GM12875 (cell line): Measurements from ENCODE around the gene ATAD1.

Experiments used
- H3K4me3 ChIP-seq: one replicate; pipeline ENCODE4 v1.5.1; 2011; ENCODE audit warnings: low read depth, low read length, control low read depth
- TF ChIP-seq, protein P1 (sequence below): IDR thresholded peaks from 2 replicates; pipeline ENCODE4 v1.5.1; 2011; ENCODE audit warnings: low read depth, mild to moderate bottlenecking, control low read depth, inconsistent platforms, low read length, moderate library complexity, borderline replicate concordance; ENCODE audit not compliant: insufficient read depth

The ATAD1 gene

DNA sequence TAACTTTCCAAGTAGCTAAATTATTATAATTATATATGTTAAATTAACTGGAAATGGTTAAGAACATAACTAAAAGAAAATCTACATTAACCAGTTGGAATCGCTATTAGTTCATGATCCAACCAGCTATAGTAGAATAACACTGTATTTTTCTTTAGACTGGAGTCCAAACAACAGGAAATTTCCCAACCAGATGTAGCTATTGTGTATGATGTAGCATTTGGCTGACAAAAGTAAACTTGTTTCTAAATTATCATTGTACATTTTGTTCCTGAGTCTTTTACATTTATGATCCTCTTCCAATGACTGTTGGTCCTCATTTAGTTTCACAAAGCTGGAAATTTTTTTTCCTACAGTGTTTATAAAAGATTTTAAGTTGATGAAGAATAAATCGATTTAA lies 96.2 kb downstream of the ATAD1 start:
- TF ChIP-seq, protein P1, sequence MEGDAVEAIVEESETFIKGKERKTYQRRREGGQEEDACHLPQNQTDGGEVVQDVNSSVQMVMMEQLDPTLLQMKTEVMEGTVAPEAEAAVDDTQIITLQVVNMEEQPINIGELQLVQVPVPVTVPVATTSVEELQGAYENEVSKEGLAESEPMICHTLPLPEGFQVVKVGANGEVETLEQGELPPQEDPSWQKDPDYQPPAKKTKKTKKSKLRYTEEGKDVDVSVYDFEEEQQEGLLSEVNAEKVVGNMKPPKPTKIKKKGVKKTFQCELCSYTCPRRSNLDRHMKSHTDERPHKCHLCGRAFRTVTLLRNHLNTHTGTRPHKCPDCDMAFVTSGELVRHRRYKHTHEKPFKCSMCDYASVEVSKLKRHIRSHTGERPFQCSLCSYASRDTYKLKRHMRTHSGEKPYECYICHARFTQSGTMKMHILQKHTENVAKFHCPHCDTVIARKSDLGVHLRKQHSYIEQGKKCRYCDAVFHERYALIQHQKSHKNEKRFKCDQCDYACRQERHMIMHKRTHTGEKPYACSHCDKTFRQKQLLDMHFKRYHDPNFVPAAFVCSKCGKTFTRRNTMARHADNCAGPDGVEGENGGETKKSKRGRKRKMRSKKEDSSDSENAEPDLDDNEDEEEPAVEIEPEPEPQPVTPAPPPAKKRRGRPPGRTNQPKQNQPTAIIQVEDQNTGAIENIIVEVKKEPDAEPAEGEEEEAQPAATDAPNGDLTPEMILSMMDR: no peak
- no peak overlapping the region for H3K4me3 ChIP-seq

DNA sequence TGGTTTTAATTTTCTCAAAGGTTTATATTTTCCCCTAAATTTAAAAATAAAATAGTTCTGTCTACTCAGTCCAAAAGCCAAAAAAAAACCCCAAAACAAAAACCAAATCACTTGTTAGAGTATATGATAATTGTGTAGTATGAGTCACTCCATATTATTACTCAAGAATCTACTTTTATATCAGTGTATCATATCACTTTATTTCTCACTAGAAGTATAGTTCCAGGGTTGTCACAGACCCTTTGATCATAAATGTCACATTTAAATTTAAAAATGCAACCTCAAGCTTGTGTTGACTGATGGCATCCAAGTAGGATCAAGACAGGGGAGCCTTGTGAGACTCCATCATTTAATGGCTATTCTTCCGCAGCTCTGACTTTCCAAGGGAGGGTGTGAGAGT lies 97.4 kb downstream of the ATAD1 start:
- no peak overlapping the region for H3K4me3 ChIP-seq
- TF ChIP-seq, protein P1: no peak

- TF ChIP-seq, protein P1: no peak
- H3K4me3 ChIP-seq: no peak overlapping the region
These were observed 101.7 kb downstream of the ATAD1 start for GRCh38 chr10:87716348-87716670.

DNA sequence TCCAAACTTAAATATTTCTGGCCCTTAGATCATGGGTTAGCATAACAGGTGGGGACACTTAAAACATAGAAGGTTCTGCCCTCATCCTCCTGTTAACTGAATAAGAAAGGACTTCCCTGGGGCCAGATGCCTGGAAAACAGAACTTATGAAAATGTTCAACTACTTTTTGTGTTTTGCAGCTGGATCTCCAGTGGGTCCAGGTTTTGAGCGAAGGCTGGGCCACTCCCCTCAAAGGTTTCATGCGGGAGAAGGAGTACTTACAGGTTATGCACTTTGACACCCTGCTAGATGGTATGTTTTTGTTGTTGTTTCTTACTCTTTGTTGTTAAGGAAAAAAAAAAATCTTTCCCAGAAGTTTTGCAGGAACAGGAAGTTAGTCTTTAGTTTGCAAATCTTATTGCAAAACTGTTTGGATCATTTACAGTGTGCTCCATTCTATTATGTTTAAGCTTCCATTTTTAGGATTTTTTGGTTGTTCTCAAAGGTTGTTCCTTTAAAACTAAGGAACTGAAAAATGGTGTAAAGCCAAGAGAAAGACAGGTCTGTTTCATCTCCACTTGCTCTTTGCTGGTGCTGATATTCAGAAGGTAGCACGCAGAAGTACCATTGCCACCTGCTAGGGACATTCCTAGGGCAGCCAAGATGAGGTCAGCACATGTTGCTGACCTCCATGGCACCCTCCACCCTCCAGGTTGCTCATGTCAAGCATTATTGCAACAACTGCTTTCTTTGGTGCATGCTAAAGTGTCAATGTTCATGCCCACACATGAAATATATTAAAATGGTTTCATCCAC lies 102.3 kb downstream of the ATAD1 start:
- no peak overlapping the region for H3K4me3 ChIP-seq
- TF ChIP-seq, protein P1: no peak

- H3K4me3 ChIP-seq: no peak overlapping the region
- TF ChIP-seq, protein P1: no peak
These were observed 104.3 kb downstream of the ATAD1 start for GRCh38 chr10:87713707-87714106.

DNA sequence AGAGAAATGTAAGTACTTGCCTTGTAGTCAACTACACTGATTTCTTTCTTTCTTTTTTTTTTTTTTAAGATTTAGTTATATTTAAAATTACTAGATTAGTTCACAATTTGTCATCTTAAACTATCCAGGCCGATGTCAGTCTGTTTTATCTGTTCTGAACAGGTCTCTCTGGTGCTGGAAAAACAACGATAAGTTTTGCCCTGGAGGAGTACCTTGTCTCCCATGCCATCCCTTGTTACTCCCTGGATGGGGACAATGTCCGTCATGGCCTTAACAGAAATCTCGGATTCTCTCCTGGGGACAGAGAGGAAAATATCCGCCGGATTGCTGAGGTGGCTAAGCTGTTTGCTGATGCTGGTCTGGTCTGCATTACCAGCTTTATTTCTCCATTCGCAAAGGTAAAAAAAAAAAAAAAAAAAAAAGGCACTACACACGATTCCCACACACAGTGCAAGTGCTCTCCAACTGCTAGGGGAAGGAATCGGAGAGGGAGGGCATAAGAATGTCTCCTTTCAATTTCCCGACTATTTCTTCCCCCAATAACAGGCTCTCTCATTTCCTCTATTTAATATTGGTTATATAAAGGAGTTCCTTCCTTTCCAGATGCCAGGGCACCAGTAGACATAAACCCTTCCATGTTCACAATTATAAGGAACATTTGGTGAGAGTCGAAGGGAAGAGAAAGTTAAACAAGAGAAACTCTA lies 105.0 kb downstream of the ATAD1 start:
- H3K4me3 ChIP-seq: no peak overlapping the region
- TF ChIP-seq, protein P1: no peak

DNA sequence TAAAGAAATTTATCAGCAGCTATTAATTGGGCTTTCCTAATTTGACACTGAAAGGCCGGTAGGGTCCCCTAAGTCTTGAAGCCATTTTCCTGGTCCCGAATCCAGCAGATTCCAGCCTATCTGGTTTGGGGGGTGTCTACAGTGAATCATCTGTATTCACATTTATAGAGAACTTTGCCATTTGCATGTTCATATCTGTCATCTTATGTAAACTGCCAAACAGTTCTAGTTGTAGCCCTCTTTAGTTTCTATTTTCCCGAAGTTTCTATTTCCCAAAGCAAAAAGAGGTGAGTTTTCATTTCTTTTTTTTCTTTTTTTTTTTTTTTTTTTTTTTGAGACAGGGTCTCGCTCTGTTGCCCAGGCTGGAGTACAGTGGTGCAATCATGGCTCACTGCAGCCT lies 110.8 kb downstream of the ATAD1 start:
- H3K4me3 ChIP-seq: no peak overlapping the region
- TF ChIP-seq, protein P1: no peak
